CD14-positive monocyte (primary cell): Measurements from ENCODE around the gene PDE4D. TPM values are rescaled to one million over a fixed set of nuclear protein-coding genes. Genes with fewer than 3 reads are reported as not detected.

Experiments
- DNase-seq, 3 donors: peaks; one replicate each; pipeline ENCODE4 v3.0.0-alpha.2; 2011 to 2022
- H2AFZ ChIP-seq: 2 replicates; pipeline ENCODE4 v1.6.0; 2012; ENCODE audit warnings: mild to moderate bottlenecking, low read depth, low read length, inconsistent platforms; ENCODE audit not compliant: insufficient read depth, poor library complexity, severe bottlenecking
- H3K27ac ChIP-seq, 2 donors: 1 replicate in 1 of 2; 2 replicates in 1 of 2; pipeline ENCODE4 v1.5.1; 2012 to 2013; ENCODE audit warnings: low read length in 2 of 2, control low read depth in 1 of 2, inconsistent platforms in 1 of 2, low read depth in 1 of 2, mild to moderate bottlenecking in 1 of 2
- H3K27me3 ChIP-seq, 2 donors: one replicate each; pipeline versions ENCODE4 v1.6.0 to v1.6.1; 2011 to 2013; ENCODE audit warnings: low read length in 2 of 2; ENCODE audit not compliant: control insufficient read depth in 2 of 2, insufficient read depth in 2 of 2
- H3K36me3 ChIP-seq, 2 donors: replicated peaks in 1 of 2; 1 replicate in 1 of 2; 2 replicates in 1 of 2; pipeline versions ENCODE4 v1.5.1 to v1.6.1; 2012 to 2013; ENCODE audit warnings: low read length in 2 of 2, control low read depth in 1 of 2, inconsistent platforms in 1 of 2, mild to moderate bottlenecking in 1 of 2; ENCODE audit not compliant: insufficient read depth in 2 of 2, control insufficient read depth in 1 of 2
- H3K4me1 ChIP-seq, 2 donors: 1 replicate in 1 of 2; 2 replicates in 1 of 2; pipeline versions ENCODE4 v1.5.1 to v1.6.1; 2012 to 2013; ENCODE audit warnings: low read length in 2 of 2, control low read depth in 1 of 2, inconsistent platforms in 1 of 2, mild to moderate bottlenecking in 1 of 2, moderate library complexity in 1 of 2; ENCODE audit not compliant: insufficient read depth in 2 of 2, control insufficient read depth in 1 of 2
- H3K4me2 ChIP-seq: replicated peaks from 2 replicates; pipeline ENCODE3; 2012; ENCODE audit warnings: low read length, moderate library complexity, mild to moderate bottlenecking; ENCODE audit not compliant: poor library complexity, severe bottlenecking; ENCODE audit errors: extremely low read depth
- H3K4me3 ChIP-seq, 3 experiments: fragments of 200-600 bp in 1 of 3; sonication (generic) in 1 of 3; replicated peaks in 1 of 3; 1 replicate in 2 of 3; 2 replicates in 1 of 3; pipeline ENCODE4 v1.5.1; 2011 to 2013; ENCODE audit warnings: low read length in 3 of 3, mild to moderate bottlenecking in 3 of 3, control low read depth in 2 of 3, low read depth in 2 of 3, inconsistent platforms in 1 of 3, moderate library complexity in 1 of 3
- H3K79me2 ChIP-seq: 2 replicates; pipeline ENCODE4 v1.6.0; 2012; ENCODE audit warnings: mild to moderate bottlenecking, control low read depth, inconsistent platforms, low read length, moderate library complexity; ENCODE audit not compliant: insufficient read depth
- H3K9ac ChIP-seq: 2 replicates; pipeline ENCODE4 v1.6.0; 2017; ENCODE audit warnings: low read length, mild to moderate bottlenecking; ENCODE audit not compliant: insufficient read depth, poor library complexity, severe bottlenecking
- H3K9me3 ChIP-seq, 2 donors: replicated peaks in 1 of 2; 1 replicate in 1 of 2; 2 replicates in 1 of 2; pipeline versions ENCODE4 v1.5.1 to v1.6.1; 2012 to 2013; ENCODE audit warnings: low read length in 2 of 2, control low read depth in 1 of 2; ENCODE audit not compliant: control insufficient read depth in 1 of 2, insufficient read depth in 1 of 2
- H4K20me1 ChIP-seq: 2 replicates; pipeline ENCODE4 v1.6.0; 2012; ENCODE audit warnings: mild to moderate bottlenecking, low read length, control low read depth, moderate library complexity; ENCODE audit not compliant: insufficient read depth
- H3K27ac Mint-ChIP-seq, 7 donors: one replicate each; pipeline ENCODE4 v1.8.0; 2020; ENCODE audit warnings: mild to moderate bottlenecking in 7 of 7, mixed read lengths in 7 of 7, moderate library complexity in 6 of 7, inconsistent platforms in 2 of 7
- H3K27me3 Mint-ChIP-seq, 3 donors: one replicate each; pipeline ENCODE4 v1.8.0; 2021 to 2022; ENCODE audit warnings: low read depth in 3 of 3, mild to moderate bottlenecking in 3 of 3, mixed read lengths in 3 of 3, moderate library complexity in 3 of 3, inconsistent platforms in 1 of 3
- H3K36me3 Mint-ChIP-seq, 2 donors: one replicate each; pipeline ENCODE4 v1.8.0; 2020; ENCODE audit warnings: mixed read lengths in 2 of 2, inconsistent platforms in 1 of 2, mild to moderate bottlenecking in 1 of 2
- H3K4me1 Mint-ChIP-seq: one replicate; pipeline ENCODE4 v1.8.0; 2020; ENCODE audit warnings: mild to moderate bottlenecking, mixed read lengths
- H3K4me3 Mint-ChIP-seq, 2 donors: one replicate each; pipeline ENCODE4 v1.8.0; 2020; ENCODE audit warnings: mild to moderate bottlenecking in 2 of 2, mixed read lengths in 2 of 2, moderate library complexity in 1 of 2
- H3K9me3 Mint-ChIP-seq, 7 donors: one replicate each; pipeline ENCODE4 v1.8.0; 2020 to 2022; ENCODE audit warnings: mixed read lengths in 7 of 7, mild to moderate bottlenecking in 6 of 7, moderate library complexity in 6 of 7, inconsistent platforms in 2 of 7
- CTCF ChIP-seq: fragments of 200-600 bp; IDR thresholded peaks from one replicate; pipeline ENCODE4 v1.8.0; 2022; ENCODE audit warnings: antibody characterized with exemption, mild to moderate bottlenecking
- WGBS: methylation state at CpG from one replicate; pipeline ENCODE4 v1.1.5; 2013; ENCODE audit warnings: missing lambda C conversion rate; ENCODE audit not compliant: insufficient coverage; 5-methylcytosine and 5-hydroxymethylcytosine counted together
- intact Hi-C, 2 donors: fragments of 100-400 bp; cut with micrococcal nuclease; formaldehyde crosslinking; loops; one replicate each; pipeline versions ENCODE4 v1.15.0 to v1.15.1; 2023
- polyA plus RNA-seq, 3 donors: library from polyadenylated mRNA; depleted of rRNA in 1 of 3; unstranded in 2 of 3; stranded (reverse) in 1 of 3; fragments of 300-500 nt in 2 of 3; fragments of >200 nt in 1 of 3; fragmentation: Illumina TruSeq in 2 of 3; gene quantifications; 1 replicate in 2 of 3; 2 replicates in 1 of 3; pipeline ENCODE4 v1.2.3, GENCODE V29; 2012 to 2021

PDE4D gene
- polyA plus RNA-seq, 3 donors = 1.9 to 3.4 (median 2.8) TPM

DNA sequence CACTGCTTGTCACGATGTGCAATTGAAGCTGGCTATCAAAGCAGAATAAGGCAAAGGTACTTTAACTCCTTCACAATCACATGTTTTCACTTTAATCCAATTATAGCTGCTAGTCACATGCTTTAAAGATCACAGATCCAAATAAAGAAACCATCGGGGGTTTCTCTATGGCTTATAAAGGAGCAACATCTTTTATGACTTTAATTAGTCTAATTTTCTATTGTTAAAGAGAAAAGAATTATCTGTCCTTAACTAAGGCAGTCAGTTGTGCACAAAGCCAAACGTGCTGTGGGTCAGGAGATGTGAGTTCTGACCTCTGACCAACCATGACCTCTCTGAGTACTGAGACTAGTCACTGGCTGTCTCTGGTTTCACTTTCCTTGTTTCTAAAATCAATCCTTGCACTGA lies 749.6 kb downstream of the PDE4D start:
- Mint-ChIP-seq H3K27ac (no peak overlapping the region), H3K4me3 (no peak overlapping the region), H3K4me1 (no peaks in the 10 kb centered on the region), H3K36me3 (peaks cover 0 to 2% of the 10 kb centered on the region in 2 donors), H3K27me3 (no peaks in the 10 kb centered on the region), H3K9me3 (no peaks in the 10 kb centered on the region)
- Histone ChIP-seq H4K20me1 (no peaks in the 10 kb centered on the region), H3K79me2 (no peaks in the 10 kb centered on the region), H3K4me3 (no peak overlapping the region), H3K9me3 (no peaks in the 10 kb centered on the region), H3K4me2 (no peak overlapping the region), H3K4me1 (no peaks in the 10 kb centered on the region), H3K36me3 (no peaks in the 10 kb centered on the region), H3K27ac (no peak overlapping the region), H2AFZ (no peak overlapping the region), H3K27me3 (no peaks in the 10 kb centered on the region), H3K9ac (no peak overlapping the region)
- no peak for DNase-seq
- no peak for TF ChIP-seq CTCF
- intact Hi-C loops = no loop called here
- WGBS = 86% methylated on average over 2 of the region's 3 CpGs

DNA sequence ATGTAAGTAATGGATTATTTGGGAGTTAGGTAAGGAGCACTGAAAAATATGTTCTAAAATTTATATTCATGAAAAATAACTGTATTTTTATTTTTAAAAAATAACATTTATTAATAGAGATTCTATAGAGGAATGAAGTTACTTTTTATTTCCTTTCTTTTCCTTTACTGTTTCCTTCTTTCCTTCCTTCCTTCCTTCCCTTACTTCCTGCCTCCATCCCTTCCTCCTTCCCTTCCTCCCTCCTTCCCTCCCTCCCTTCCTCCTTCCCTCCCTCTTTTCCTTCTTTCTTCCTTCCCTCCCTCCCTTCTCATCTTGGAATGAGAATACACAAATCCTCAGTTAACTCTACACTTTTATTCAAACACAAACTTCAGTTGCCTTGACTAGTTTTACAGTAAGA lies 750.6 kb downstream of the PDE4D start:
- Mint-ChIP-seq H3K4me1 (no peaks in the 10 kb centered on the region), H3K4me3 (no peak overlapping the region), H3K36me3 (peaks cover 0 to 2% of the 10 kb centered on the region in 2 donors), H3K9me3 (no peaks in the 10 kb centered on the region), H3K27me3 (no peaks in the 10 kb centered on the region), H3K27ac (no peak overlapping the region)
- no peaks in the 10 kb centered on the region for H3K4me1 ChIP-seq
- H3K79me2 ChIP-seq = no peaks in the 10 kb centered on the region
- H3K4me2 ChIP-seq = no peak overlapping the region
- no peak for DNase-seq
- H3K27ac ChIP-seq = no peak overlapping the region
- no peaks in the 10 kb centered on the region for H4K20me1 ChIP-seq
- TF ChIP-seq CTCF = no peak
- H3K9ac ChIP-seq = no peak overlapping the region
- H3K4me3 ChIP-seq = no peak overlapping the region
- H2AFZ ChIP-seq = no peak overlapping the region
- no peaks in the 10 kb centered on the region for H3K36me3 ChIP-seq
- intact Hi-C loops = no loop called here
- H3K9me3 ChIP-seq = no peaks in the 10 kb centered on the region
- no peaks in the 10 kb centered on the region for H3K27me3 ChIP-seq
